HUES64 (cell line): Measurements from ENCODE around the gene WDFY2.

Experiments used
- H3K27ac ChIP-seq: 2 replicates; pipeline ENCODE4 v1.7.0; 2013; ENCODE audit warnings: low read depth, low read length, inconsistent platforms
- H3K27me3 ChIP-seq: 2 replicates; pipeline ENCODE4 v1.6.1; 2013; ENCODE audit warnings: mild to moderate bottlenecking, low read length; ENCODE audit not compliant: insufficient read depth
- H3K36me3 ChIP-seq: 2 replicates; pipeline ENCODE4 v1.6.1; 2013; ENCODE audit warnings: mild to moderate bottlenecking, low read length; ENCODE audit not compliant: insufficient read depth
- H3K4me1 ChIP-seq: 2 replicates; pipeline ENCODE4 v1.6.1; 2013; ENCODE audit warnings: mild to moderate bottlenecking, low read length, moderate library complexity; ENCODE audit not compliant: insufficient read depth
- H3K4me3 ChIP-seq: 2 replicates; pipeline ENCODE4 v1.5.1; 2013; ENCODE audit warnings: mild to moderate bottlenecking, low read length, moderate library complexity
- H3K9ac ChIP-seq: 2 replicates; pipeline ENCODE4 v1.6.1; 2013; ENCODE audit warnings: mild to moderate bottlenecking, low read depth, low read length
- H3K9me3 ChIP-seq: 2 replicates; pipeline ENCODE4 v1.6.1; 2013; ENCODE audit warnings: low read depth, low read length; ENCODE audit not compliant: insufficient read depth
- WGBS: fragments of 150-250, 120-280 bp; methylation state at CpG from one replicate; pipeline ENCODE4 v1.1.7; 2013; ENCODE audit warnings: missing lambda C conversion rate; 5-methylcytosine and 5-hydroxymethylcytosine counted together

Gene WDFY2

GRCh38 chr13:51778392-51778791 lies 194.1 kb downstream of the WDFY2 start:
- Histone ChIP-seq H3K4me1 (no peaks in the 10 kb centered on the region; the same call in 1 of the 2 replicates), H3K9me3 (no peaks in the 10 kb centered on the region), H3K36me3 (no peaks in the 10 kb centered on the region), H3K9ac (no peak overlapping the region), H3K4me3 (no peak overlapping the region), H3K27me3 (no peaks in the 10 kb centered on the region), H3K27ac (no peak overlapping the region)
- WGBS: 93% methylated on average over 11 of the region's 11 CpGs

GRCh38 chr13:51780099-51780498 lies 195.8 kb downstream of the WDFY2 start:
- WGBS: 95% methylated on average over 2 of the region's 3 CpGs
- H3K9me3 ChIP-seq: no peaks in the 10 kb centered on the region

GRCh38 chr13:51781246-51782022 lies 197.2 kb downstream of the WDFY2 start:
- Histone ChIP-seq H3K36me3 (no peaks in the 10 kb centered on the region), H3K9me3 (no peaks in the 10 kb centered on the region), H3K27me3 (no peaks in the 10 kb centered on the region), H3K4me3 (no peak overlapping the region), H3K27ac (no peak overlapping the region), H3K4me1 (no peaks in the 10 kb centered on the region; the same call in 1 of the 2 replicates), H3K9ac (no peak overlapping the region)
- WGBS: 82% methylated on average over 15 of the region's 15 CpGs

More at GRCh38 chr13:51780099-51780498, 195.8 kb downstream of the WDFY2 start:
- Histone ChIP-seq H3K9ac (no peak overlapping the region), H3K4me1 (no peaks in the 10 kb centered on the region; the same call in 1 of the 2 replicates), H3K27ac (no peak overlapping the region), H3K27me3 (no peaks in the 10 kb centered on the region), H3K4me3 (no peak overlapping the region), H3K36me3 (no peaks in the 10 kb centered on the region)

GRCh38 chr13:51782026-51782710 lies 197.9 kb downstream of the WDFY2 start:
- Histone ChIP-seq H3K27me3 (no peaks in the 10 kb centered on the region), H3K9ac (no peak overlapping the region), H3K4me3 (no peak overlapping the region), H3K36me3 (no peaks in the 10 kb centered on the region), H3K27ac (no peak overlapping the region), H3K4me1 (no peaks in the 10 kb centered on the region; the same call in 1 of the 2 replicates), H3K9me3 (no peaks in the 10 kb centered on the region)
- WGBS: 93% methylated on average over 15 of the region's 15 CpGs

- Histone ChIP-seq H3K9me3 (no peaks in the 10 kb centered on the region), H3K36me3 (no peaks in the 10 kb centered on the region), H3K27ac (no peak overlapping the region), H3K27me3 (no peaks in the 10 kb centered on the region), H3K9ac (no peak overlapping the region), H3K4me1 (no peaks in the 10 kb centered on the region; the same call in 1 of the 2 replicates), H3K4me3 (no peak overlapping the region)
- WGBS: 90% methylated on average over 8 of the region's 9 CpGs
These were observed 199.3 kb downstream of the WDFY2 start for GRCh38 chr13:51783428-51784094.

GRCh38 chr13:51784097-51784496 lies 199.8 kb downstream of the WDFY2 start:
- no peaks in the 10 kb centered on the region for H3K27me3 ChIP-seq
- no peaks in the 10 kb centered on the region for H3K9me3 ChIP-seq
- H3K4me1 ChIP-seq: no peaks in the 10 kb centered on the region; the same call in 1 of the 2 replicates
- no peak overlapping the region for H3K27ac ChIP-seq
- H3K4me3 ChIP-seq: no peak overlapping the region
- 94% methylated on average over 1 of the region's 1 CpG for WGBS
- H3K9ac ChIP-seq: no peak overlapping the region
- no peaks in the 10 kb centered on the region for H3K36me3 ChIP-seq

- Histone ChIP-seq H3K9ac (no peak overlapping the region), H3K27me3 (no peaks in the 10 kb centered on the region), H3K36me3 (no peaks in the 10 kb centered on the region), H3K4me3 (no peak overlapping the region), H3K9me3 (no peaks in the 10 kb centered on the region), H3K4me1 (no peaks in the 10 kb centered on the region; the same call in 1 of the 2 replicates), H3K27ac (no peak overlapping the region)
- WGBS: 85% methylated on average over 12 of the region's 12 CpGs
These were observed 201.6 kb downstream of the WDFY2 start for GRCh38 chr13:51785712-51786424.

- no peak overlapping the region for H3K27ac ChIP-seq
- H3K27me3 ChIP-seq: no peaks in the 10 kb centered on the region
- H3K9me3 ChIP-seq: no peaks in the 10 kb centered on the region
- no peak overlapping the region for H3K9ac ChIP-seq
- H3K4me3 ChIP-seq: no peak overlapping the region
- H3K4me1 ChIP-seq: no peaks in the 10 kb centered on the region
- WGBS: 92% methylated on average over 10 of the region's 10 CpGs
- H3K36me3 ChIP-seq: no peaks in the 10 kb centered on the region
These were observed 202.4 kb downstream of the WDFY2 start for GRCh38 chr13:51786425-51787265.

DNA sequence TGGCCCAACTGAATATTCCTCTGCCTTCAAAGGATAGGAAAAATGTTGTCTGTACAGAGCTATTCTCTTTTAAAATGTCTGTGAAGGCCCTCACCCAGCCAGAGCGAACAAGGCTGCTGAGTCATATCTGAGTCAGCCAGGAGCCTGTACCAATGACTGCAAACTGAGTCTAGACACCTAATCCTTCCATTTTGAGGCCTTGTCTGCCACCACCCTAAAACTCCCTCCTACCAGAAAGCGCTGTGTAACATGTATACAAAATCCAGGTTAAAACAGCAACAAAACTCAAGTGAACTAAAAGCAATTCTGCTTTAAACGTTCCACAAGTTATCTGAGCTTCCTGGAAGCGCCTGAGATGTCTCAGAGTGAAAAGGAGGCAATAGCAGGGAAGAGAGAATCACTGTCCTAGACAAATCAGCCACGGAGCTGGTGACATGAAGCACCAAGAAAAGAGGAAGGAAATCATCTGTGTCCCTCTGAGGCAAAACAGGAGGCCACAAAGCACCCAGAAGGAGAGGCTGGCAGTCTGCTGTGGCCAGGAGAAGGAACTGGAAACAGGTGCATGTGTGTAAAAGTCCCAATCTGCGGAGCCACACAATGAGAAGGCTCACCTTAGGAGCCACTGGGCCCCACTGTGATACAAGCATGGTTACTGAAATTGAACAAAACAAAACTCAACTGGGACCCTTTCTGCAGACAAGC lies 209.5 kb downstream of the WDFY2 start:
- Histone ChIP-seq H3K4me3 (no peak overlapping the region), H3K27me3 (no peaks in the 10 kb centered on the region), H3K9ac (no peak overlapping the region), H3K9me3 (no peaks in the 10 kb centered on the region), H3K36me3 (no peaks in the 10 kb centered on the region), H3K27ac (no peak overlapping the region), H3K4me1 (0 out of 2 replicates have a peak, but pooled peaks cover 3% of the 10 kb centered on the region)
- 84% methylated on average over 6 of the region's 6 CpGs for WGBS

- 70% methylated on average over 4 of the region's 4 CpGs for WGBS
- Histone ChIP-seq H3K27me3 (no peaks in the 10 kb centered on the region), H3K27ac (no peak overlapping the region), H3K9me3 (no peaks in the 10 kb centered on the region), H3K4me3 (no peak overlapping the region), H3K9ac (no peak overlapping the region), H3K4me1 (peaks cover 10% of the 10 kb centered on the region), H3K36me3 (no peaks in the 10 kb centered on the region)
These were observed 210.7 kb downstream of the WDFY2 start for GRCh38 chr13:51794964-51795363.
